Gastrocnemius medialis (tissue), 4 donors: Measurements from ENCODE around the gene FKBP5. TPM values are rescaled to one million over a fixed set of nuclear protein-coding genes. Genes with fewer than 3 reads are reported as not detected.

Experiments used
- ATAC-seq, 2 donors: fragments of 150-250 bp; one replicate each; pipeline ENCODE4 v1.9.1; 2016
- DNase-seq, 2 donors: peaks; one replicate each; pipeline ENCODE4 v3.0.0-alpha.2; 2019
- H3K27ac ChIP-seq, 4 donors: fragments of 200-600 bp; sonication (generic); 1 replicate in 1 of 4; 2 replicates in 3 of 4; pipeline ENCODE4 v1.5.1; 2016 to 2018; ENCODE audit warnings: mild to moderate bottlenecking in 2 of 4, moderate library complexity in 1 of 4
- H3K27me3 ChIP-seq, 3 donors: fragments of 200-600 bp; sonication (generic) in 2 of 3; 1 replicate in 1 of 3; 2 replicates in 2 of 3; pipeline versions ENCODE4 v1.5.1 to v1.6.0; 2016 to 2019; ENCODE audit warnings: mild to moderate bottlenecking in 1 of 3, moderate library complexity in 1 of 3
- H3K36me3 ChIP-seq, 2 donors: fragments of 200-600 bp; sonication (generic) in 1 of 2; one replicate each; pipeline ENCODE4 v1.5.1; 2017 to 2018
- H3K4me1 ChIP-seq, 2 donors: fragments of 200-600 bp; sonication (generic) in 1 of 2; one replicate each; pipeline ENCODE4 v1.5.1; 2016 to 2017; ENCODE audit warnings: mild to moderate bottlenecking in 2 of 2
- H3K4me3 ChIP-seq, 4 donors: fragments of 200-600 bp; sonication (generic) in 3 of 4; 1 replicate in 1 of 4; 2 replicates in 3 of 4; pipeline ENCODE4 v1.5.1; 2016 to 2019; ENCODE audit warnings: mild to moderate bottlenecking in 2 of 4
- H3K9me3 ChIP-seq, 3 donors: fragments of 200-600 bp; sonication (generic) in 2 of 3; 1 replicate in 1 of 3; 2 replicates in 2 of 3; pipeline ENCODE4 v1.5.1; 2016 to 2019
- CTCF ChIP-seq, 5 experiments: fragments of 450-650 bp in 3 of 5; fragments of 200-600 bp in 2 of 5; sonication (generic) in 2 of 5; IDR thresholded peaks in 4 of 5; conservative IDR thresholded peaks in 1 of 5; 1 replicate in 4 of 5; 2 replicates in 1 of 5; pipeline ENCODE4 v1.5.1; 2016 to 2019; ENCODE audit warnings: antibody characterized with exemption in 5 of 5, mild to moderate bottlenecking in 3 of 5, moderate library complexity in 3 of 5
- POLR2A ChIP-seq, 2 donors: fragments of 450-650 bp; IDR thresholded peaks; one replicate each; pipeline ENCODE4 v1.6.1; 2017; ENCODE audit warnings: antibody characterized with exemption in 2 of 2, mild to moderate bottlenecking in 2 of 2, moderate library complexity in 2 of 2
- in situ Hi-C, 4 donors: fragments of 200-750 bp; cut with MboI; loops; one replicate each; pipeline versions ENCODE4 v1.15.0 to v1.8.0; 2017; ENCODE audit warnings: low sequenced_read_pairs in 4 of 4
- intact Hi-C: fragments of 100-400 bp; cut with DNase I; formaldehyde crosslinking; loops from one replicate; pipeline ENCODE4 v1.15.1; 2023; ENCODE audit warnings: low total_unique reads
- total RNA-seq, 4 donors: library from RNA; depleted of rRNA; stranded (reverse); fragments of >200 nt; gene quantifications; one replicate each; pipeline versions ENCODE4 v1.1.0 to v1.2.3, GENCODE V29; 2016

FKBP5 gene
- total RNA-seq, 4 donors from 2014 or later, result 665 to 1,753 (median 1,205) TPM

GRCh38 chr6:35566794-35567193, 121.9 kb downstream of the FKBP5 start:
- Histone ChIP-seq H3K9me3 (no peaks in the 10 kb centered on the region), H3K27me3 (no peaks in the 10 kb centered on the region), H3K4me1 (no peaks in the 10 kb centered on the region), H3K36me3 (no peaks in the 10 kb centered on the region), H3K27ac (peak overlapping the region in 1 of 4 donors; percentile 37), H3K4me3 (no peak overlapping the region)
- no peak for TF ChIP-seq POLR2A (IDR thresholded peaks at IDR 0.05)
- ATAC-seq (no peak), DNase-seq (peak in 1 of 2 donors; percentile 55)
- in situ Hi-C loops, result no loop called here
- intact Hi-C loops, result no loop called here

GRCh38 chr6:35564733-35565132, 124.0 kb downstream of the FKBP5 start:
- Histone ChIP-seq H3K4me1 (no peaks in the 10 kb centered on the region), H3K27ac (no peak overlapping the region), H3K36me3 (no peaks in the 10 kb centered on the region), H3K9me3 (no peaks in the 10 kb centered on the region), H3K4me3 (no peak overlapping the region), H3K27me3 (no peaks in the 10 kb centered on the region)
- intact Hi-C loops (no loop called here), in situ Hi-C loops (no loop called here)
- ATAC-seq (no peak), DNase-seq (no peak)
- TF ChIP-seq POLR2A (IDR thresholded peaks at IDR 0.05) (no peak), CTCF (IDR thresholded peaks at IDR 0.05 in 4 of 5, conservative IDR thresholded peaks at IDR 0.05 in 1 of 5) (no peak)

- H3K27me3 ChIP-seq, result no peaks in the 10 kb centered on the region
- DNase-seq (peak in 1 of 2 donors; percentile 70), ATAC-seq (peak; percentile 5 to 8)
- no peaks in the 10 kb centered on the region for H3K9me3 ChIP-seq
- intact Hi-C loops (no loop called here), in situ Hi-C loops (no loop called here)
- H3K4me3 ChIP-seq, result no peak overlapping the region
- TF ChIP-seq CTCF (IDR thresholded peaks at IDR 0.05 in 4 of 5, conservative IDR thresholded peaks at IDR 0.05 in 1 of 5) (no peak), POLR2A (IDR thresholded peaks at IDR 0.05) (no peak)
- H3K36me3 ChIP-seq, result no peaks in the 10 kb centered on the region
- no peaks in the 10 kb centered on the region for H3K4me1 ChIP-seq
- H3K27ac ChIP-seq, result peak overlapping the region in 1 of 4 donors; percentile 16
These were observed 126.7 kb downstream of the FKBP5 start for GRCh38 chr6:35562060-35562459.

- in situ Hi-C loops (no loop called here), intact Hi-C loops (no loop called here)
- TF ChIP-seq POLR2A (IDR thresholded peaks at IDR 0.05) (no peak), CTCF (IDR thresholded peaks at IDR 0.05 in 4 of 5, conservative IDR thresholded peaks at IDR 0.05 in 1 of 5) (no peak)
- DNase-seq (no peak), ATAC-seq (no peak)
- no peaks in the 10 kb centered on the region for H3K27me3 ChIP-seq
- no peaks in the 10 kb centered on the region for H3K36me3 ChIP-seq
- no peak overlapping the region for H3K4me3 ChIP-seq
- H3K4me1 ChIP-seq, result no peaks in the 10 kb centered on the region
- no peak overlapping the region for H3K27ac ChIP-seq
- H3K9me3 ChIP-seq, result no peaks in the 10 kb centered on the region
These were observed 127.6 kb downstream of the FKBP5 start for GRCh38 chr6:35561113-35561512.

- Histone ChIP-seq H3K27ac (no peak overlapping the region), H3K27me3 (no peaks in the 10 kb centered on the region), H3K4me1 (no peaks in the 10 kb centered on the region), H3K4me3 (no peak overlapping the region), H3K9me3 (no peaks in the 10 kb centered on the region), H3K36me3 (no peaks in the 10 kb centered on the region)
- no peak for ATAC-seq
- no peak for TF ChIP-seq POLR2A (IDR thresholded peaks at IDR 0.05)
- intact Hi-C loops (no loop called here), in situ Hi-C loops (no loop called here)
- peak in 1 of 2 donors; percentile 42 for DNase-seq
These were observed 130.1 kb downstream of the FKBP5 start for GRCh38 chr6:35558571-35558970.

GRCh38 chr6:35557239-35557638, 131.5 kb downstream of the FKBP5 start:
- intact Hi-C loops (no loop called here), in situ Hi-C loops (no loop called here)
- DNase-seq, result peak in 1 of 2 donors; percentile 63
- H3K27me3 ChIP-seq, result no peaks in the 10 kb centered on the region
- TF ChIP-seq POLR2A (IDR thresholded peaks at IDR 0.05) (no peak), CTCF (IDR thresholded peaks at IDR 0.05 in 4 of 5, conservative IDR thresholded peaks at IDR 0.05 in 1 of 5) (no peak)
- H3K4me3 ChIP-seq, result no peak overlapping the region
- peak; percentile 8 to 14 for ATAC-seq
- no peaks in the 10 kb centered on the region for H3K9me3 ChIP-seq
- H3K4me1 ChIP-seq, result no peaks in the 10 kb centered on the region
- no peaks in the 10 kb centered on the region for H3K36me3 ChIP-seq
- H3K27ac ChIP-seq, result no peak overlapping the region
